DND-41 (cell line): ENCODE data around the gene FZD4.
"Not testable (repeated sequence)": the region's sequence is repeated elsewhere in the genome, so short reads cannot be mapped to it uniquely, and the experiment has no call there.

ENCODE experiments used
- EZH2 ChIP-seq: IDR thresholded peaks from 3 replicates; pipeline ENCODE4 v1.6.1; 2012; ENCODE audit warnings: borderline replicate concordance, low read depth, mild to moderate bottlenecking, moderate library complexity, low read length, inconsistent platforms; ENCODE audit not compliant: severe bottlenecking
- TF ChIP-seq, protein P1 (sequence below): IDR thresholded peaks from 2 replicates; pipeline ENCODE4 v1.5.1; 2012; ENCODE audit warnings: borderline replicate concordance, low read length, moderate library complexity, mild to moderate bottlenecking; ENCODE audit not compliant: poor library complexity, severe bottlenecking; ENCODE audit errors: extremely low read depth

DNA sequence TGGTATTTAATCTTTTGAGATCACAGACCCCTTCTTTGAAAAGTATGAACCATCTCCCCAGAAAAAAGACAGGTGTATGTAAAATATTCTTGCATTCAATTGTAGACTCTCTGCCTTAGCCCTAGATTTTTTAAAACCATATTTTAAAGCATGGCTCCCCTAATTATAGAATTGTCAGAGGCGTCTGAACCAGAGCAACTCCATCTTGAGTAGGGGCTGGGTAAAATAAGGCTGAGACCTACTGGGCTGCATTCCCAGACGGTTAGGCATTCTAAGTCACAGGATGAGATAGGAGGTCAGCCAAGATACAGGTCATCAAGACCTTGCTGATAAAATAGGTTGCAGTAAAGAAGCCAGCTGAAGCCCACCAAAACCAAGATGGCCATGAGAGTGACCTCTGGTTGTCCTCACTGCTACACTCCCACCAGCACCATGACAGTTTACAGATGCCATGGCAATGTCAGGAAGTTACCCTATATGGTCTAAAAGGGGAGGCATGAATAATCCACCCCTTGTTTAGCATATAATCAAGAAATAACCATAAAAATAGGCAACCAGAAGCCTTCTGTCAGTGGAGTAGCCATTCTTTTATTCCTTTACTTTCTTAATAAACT, 17.9 kb downstream of the FZD4 start:
- TF ChIP-seq, protein P1, sequence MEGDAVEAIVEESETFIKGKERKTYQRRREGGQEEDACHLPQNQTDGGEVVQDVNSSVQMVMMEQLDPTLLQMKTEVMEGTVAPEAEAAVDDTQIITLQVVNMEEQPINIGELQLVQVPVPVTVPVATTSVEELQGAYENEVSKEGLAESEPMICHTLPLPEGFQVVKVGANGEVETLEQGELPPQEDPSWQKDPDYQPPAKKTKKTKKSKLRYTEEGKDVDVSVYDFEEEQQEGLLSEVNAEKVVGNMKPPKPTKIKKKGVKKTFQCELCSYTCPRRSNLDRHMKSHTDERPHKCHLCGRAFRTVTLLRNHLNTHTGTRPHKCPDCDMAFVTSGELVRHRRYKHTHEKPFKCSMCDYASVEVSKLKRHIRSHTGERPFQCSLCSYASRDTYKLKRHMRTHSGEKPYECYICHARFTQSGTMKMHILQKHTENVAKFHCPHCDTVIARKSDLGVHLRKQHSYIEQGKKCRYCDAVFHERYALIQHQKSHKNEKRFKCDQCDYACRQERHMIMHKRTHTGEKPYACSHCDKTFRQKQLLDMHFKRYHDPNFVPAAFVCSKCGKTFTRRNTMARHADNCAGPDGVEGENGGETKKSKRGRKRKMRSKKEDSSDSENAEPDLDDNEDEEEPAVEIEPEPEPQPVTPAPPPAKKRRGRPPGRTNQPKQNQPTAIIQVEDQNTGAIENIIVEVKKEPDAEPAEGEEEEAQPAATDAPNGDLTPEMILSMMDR, result not testable (repeated sequence)
- TF ChIP-seq EZH2, result not testable (repeated sequence)
